Stimulated activated CD4-positive, alpha-beta T cell treated with anti-CD3 and anti-CD28 coated beads, Interleukin-2, amount 100 ng/mL, for 24 hours (primary cell): Measurements from ENCODE around the gene RNF175.
A peak's percentile ranks its signal among the peaks of the same experiment; 100 is the strongest.

Experiments used
- DNase-seq, 2 donors: peaks; one replicate each; pipeline ENCODE4 v3.0.0-alpha.2; 2020

The RNF175 gene

GRCh38 chr4:153741541-153741940, 18.3 kb downstream of the RNF175 start:
- no peak for DNase-seq

GRCh38 chr4:153735906-153736461, 23.8 kb downstream of the RNF175 start:
- DNase-seq = no peak

- no peak for DNase-seq
Observed at GRCh38 chr4:153733751-153734448, 25.9 kb downstream of the RNF175 start.

- DNase-seq = no peak
Observed at GRCh38 chr4:153731239-153731638, 28.6 kb downstream of the RNF175 start.

- DNase-seq = no peak
Observed at GRCh38 chr4:153729895-153730294, 29.9 kb downstream of the RNF175 start.

- no peak for DNase-seq
Observed at GRCh38 chr4:153728660-153729059, 31.2 kb downstream of the RNF175 start.

GRCh38 chr4:153728151-153728550, 31.7 kb downstream of the RNF175 start:
- no peak for DNase-seq

- no peak for DNase-seq
Observed at GRCh38 chr4:153725831-153726154, 34.0 kb downstream of the RNF175 start.

- DNase-seq = no peak
Observed at GRCh38 chr4:153725136-153725830, 34.5 kb downstream of the RNF175 start.

- no peak for DNase-seq
Observed at GRCh38 chr4:153724606-153725005, 35.2 kb downstream of the RNF175 start.

- DNase-seq = no peak
Observed at GRCh38 chr4:153722036-153722435, 37.8 kb downstream of the RNF175 start.

GRCh38 chr4:153713866-153714646, 45.8 kb downstream of the RNF175 start:
- DNase-seq = no peak

GRCh38 chr4:153710681-153711080, 49.1 kb downstream of the RNF175 start:
- no peak for DNase-seq

GRCh38 chr4:153706519-153706918, 53.3 kb downstream of the RNF175 start:
- DNase-seq = no peak

GRCh38 chr4:153705743-153706468, 53.9 kb downstream of the RNF175 start:
- DNase-seq = no peak

- no peak for DNase-seq
Observed at GRCh38 chr4:153704522-153704921, 55.3 kb downstream of the RNF175 start.

GRCh38 chr4:153684971-153685371, 74.9 kb downstream of the RNF175 start:
- DNase-seq = no peak

GRCh38 chr4:153684182-153684970, 75.4 kb downstream of the RNF175 start, which contains the start of gene TLR2:
TLR2 (plus strand) TSS chr4:153684280; CDS start chr4:153702908, 18,628 bp downstream.
- DNase-seq = peak; percentile 71 to 76

GRCh38 chr4:153683763-153684181, 76.1 kb downstream of the RNF175 start:
- DNase-seq = no peak

- no peak for DNase-seq
Observed at GRCh38 chr4:153679486-153679885, 80.3 kb downstream of the RNF175 start.

- DNase-seq = no peak
Observed at GRCh38 chr4:153676984-153677383, 82.8 kb downstream of the RNF175 start.

- DNase-seq = no peak
Observed at GRCh38 chr4:153676486-153676885, 83.3 kb downstream of the RNF175 start.
